GM23338 (cell line): ENCODE results near the gene MTMR3. TPM values are rescaled to one million over a fixed set of nuclear protein-coding genes. Genes with fewer than 3 reads are reported as not detected.

Source experiments
- ATAC-seq: fragments of 200-7000 bp; cut with Tn5 transposase; 3 replicates; pipeline ENCODE4 v1.9.1; 2020
- DNase-seq: peaks from one replicate; pipeline ENCODE4 v3.0.0-alpha.2; 2015; ENCODE audit warnings: low spot score
- H2AFZ ChIP-seq: fragments of 200-600 bp; sonication (generic); 2 replicates; pipeline ENCODE4 v1.8.0; 2016; ENCODE audit warnings: antibody characterized with exemption, mild to moderate bottlenecking, moderate library complexity
- H3F3A ChIP-seq: fragments of 200-600 bp; sonication (generic); replicated peaks from 2 replicates; pipeline ENCODE4 v1.8.0; 2017; ENCODE audit warnings: antibody characterized with exemption, mixed run types, low read depth
- H3K27ac ChIP-seq: fragments of 200-600 bp; sonication (generic); 2 replicates; pipeline ENCODE4 v1.6.1; 2016; ENCODE audit warnings: low read depth
- H3K27me3 ChIP-seq: fragments of 200-600 bp; sonication (generic); 2 replicates; pipeline ENCODE4 v1.8.0; 2016; ENCODE audit warnings: mild to moderate bottlenecking, mixed run types, moderate library complexity; ENCODE audit not compliant: insufficient read depth
- H3K36me3 ChIP-seq: fragments of 200-600 bp; sonication (generic); 2 replicates; pipeline ENCODE4 v1.8.0; 2016; ENCODE audit warnings: mild to moderate bottlenecking; ENCODE audit not compliant: insufficient read depth
- H3K4me1 ChIP-seq: fragments of 200-600 bp; sonication (generic); 2 replicates; pipeline ENCODE4 v1.8.0; 2016; ENCODE audit warnings: mild to moderate bottlenecking, moderate library complexity; ENCODE audit not compliant: insufficient read depth
- H3K4me2 ChIP-seq: fragments of 200-600 bp; sonication (generic); 2 replicates; pipeline ENCODE4 v1.7.1; 2017; ENCODE audit warnings: mixed run types
- H3K4me3 ChIP-seq: fragments of 200-600 bp; sonication (generic); 2 replicates; pipeline ENCODE4 v1.6.1; 2016; ENCODE audit warnings: mixed run types
- H3K79me2 ChIP-seq: fragments of 200-600 bp; sonication (generic); replicated peaks from 2 replicates; pipeline ENCODE4 v1.8.0; 2017; ENCODE audit warnings: mild to moderate bottlenecking; ENCODE audit not compliant: insufficient read depth
- H3K9me2 ChIP-seq: fragments of 200-600 bp; sonication (generic); 2 replicates; pipeline ENCODE4 v1.8.0; 2017; ENCODE audit not compliant: insufficient read depth
- H4K20me1 ChIP-seq: fragments of 200-600 bp; sonication (generic); replicated peaks from 2 replicates; pipeline ENCODE4 v1.8.0; 2017; ENCODE audit warnings: mild to moderate bottlenecking; ENCODE audit not compliant: insufficient read depth
- H3K27ac Mint-ChIP-seq: 2 replicates; pipeline ENCODE4 v1.8.0; 2020; ENCODE audit warnings: inconsistent platforms, mild to moderate bottlenecking, moderate library complexity, mixed read lengths
- H3K27me3 Mint-ChIP-seq: 3 replicates; pipeline ENCODE4 v1.8.0; 2022; ENCODE audit warnings: low read depth, mild to moderate bottlenecking, moderate library complexity, mixed read lengths, inconsistent platforms; ENCODE audit not compliant: insufficient read depth, poor library complexity
- H3K36me3 Mint-ChIP-seq: 3 replicates; pipeline ENCODE4 v1.8.0; 2021; ENCODE audit warnings: low read depth, mild to moderate bottlenecking, inconsistent platforms, moderate library complexity, mixed read lengths
- H3K4me1 Mint-ChIP-seq: 3 replicates; pipeline ENCODE4 v1.8.0; 2020; ENCODE audit warnings: mild to moderate bottlenecking, inconsistent platforms, mixed read lengths
- H3K4me3 Mint-ChIP-seq: 3 replicates; pipeline ENCODE4 v1.8.0; 2021; ENCODE audit warnings: moderate library complexity, mild to moderate bottlenecking, inconsistent platforms, mixed read lengths
- H3K9me3 Mint-ChIP-seq: 3 replicates; pipeline ENCODE4 v1.8.0; 2020; ENCODE audit warnings: moderate library complexity, mild to moderate bottlenecking, inconsistent platforms, mixed read lengths
- CREB1 ChIP-seq: fragments of 250-450 bp; sonication (Bioruptor Pico); IDR thresholded peaks from 2 replicates; pipeline ENCODE4 v1.5.0; 2020; ENCODE audit warnings: low read depth, mild to moderate bottlenecking, moderate library complexity
- CTCF ChIP-seq, 2 experiments: fragments of 200-600 bp in 1 of 2; sonication (generic) in 1 of 2; conservative IDR thresholded peaks; 2 replicates each; pipeline versions ENCODE4 v1.5.1 to v1.6.1; 2016 to 2017; ENCODE audit warnings: antibody characterized with exemption in 2 of 2, low read depth in 2 of 2, mild to moderate bottlenecking in 2 of 2, moderate library complexity in 1 of 2
- ETS1 ChIP-seq: IDR thresholded peaks from 2 replicates; pipeline ENCODE4 v1.6.1; 2016; ENCODE audit warnings: antibody characterized with exemption
- EZH2phosphoT487 ChIP-seq: fragments of 200-600 bp; sonication (generic); IDR thresholded peaks from one replicate; pipeline ENCODE4 v1.8.1; 2018; ENCODE audit warnings: antibody characterized with exemption; ENCODE audit not compliant: unreplicated experiment
- JUNB ChIP-seq: IDR thresholded peaks from one replicate; pipeline ENCODE4 v1.6.1; 2016; ENCODE audit warnings: antibody characterized with exemption; ENCODE audit not compliant: unreplicated experiment
- NANOG ChIP-seq: IDR thresholded peaks from 2 replicates; pipeline ENCODE4 v1.6.1; 2016; ENCODE audit warnings: antibody characterized with exemption, borderline replicate concordance
- POLR2AphosphoS5 ChIP-seq: IDR thresholded peaks from 2 replicates; pipeline ENCODE4 v1.6.1; 2016; ENCODE audit warnings: antibody characterized with exemption, low read depth
- REST ChIP-seq: IDR thresholded peaks from one replicate; pipeline ENCODE4 v1.6.1; 2018; ENCODE audit warnings: antibody characterized with exemption; ENCODE audit not compliant: unreplicated experiment
- STAT1 ChIP-seq: IDR thresholded peaks from one replicate; pipeline ENCODE4 v1.6.1; 2016; ENCODE audit warnings: antibody characterized with exemption; ENCODE audit not compliant: unreplicated experiment
- ZNF114 ChIP-seq: fragments of 250-450 bp; sonication (Bioruptor Pico); IDR thresholded peaks from 2 replicates; pipeline ENCODE4 v1.5.0; 2020; ENCODE audit warnings: mild to moderate bottlenecking, moderate library complexity
- ZNF331 ChIP-seq: fragments of 250-450 bp; sonication (Bioruptor Pico); IDR thresholded peaks from 2 replicates; pipeline ENCODE4 v1.5.0; 2020; ENCODE audit warnings: low read depth, mild to moderate bottlenecking, moderate library complexity
- polyA plus RNA-seq: library from polyadenylated mRNA; unstranded; fragments of >200 nt; fragmentation: Nextera tagmentation; extraction: Ambion mirVana; gene quantifications from 2 replicates; pipeline ENCODE4 v1.2.1, GENCODE V29; 2016
- total RNA-seq: library from RNA; depleted of rRNA; stranded (reverse); fragments of >200 nt; shearing (Covaris generic); gene quantifications from 2 replicates; pipeline ENCODE4 v1.2.3, GENCODE V29; 2014

MTMR3 gene
- total and polyA plus RNA-seq, 2 experiments from 2014 or later: 5.2 to 27.4 TPM

GRCh38 chr22:29940526-29940925, 57.6 kb downstream of the MTMR3 start (continued):
- TF ChIP-seq REST (no peak), CTCF (conservative IDR thresholded peaks at IDR 0.05; ENCODE audit: low read depth in 2 of 2) (no peak)

- H3K27me3 ChIP-seq: no peaks in the 10 kb centered on the region
- H3K4me1 ChIP-seq: peaks cover 44% of the 10 kb centered on the region
- 0 out of 2 replicates have a peak, but pooled peaks cover 4% of the 10 kb centered on the region for H3K36me3 ChIP-seq
- H3K9me2 ChIP-seq: no peaks in the 10 kb centered on the region
- Mint-ChIP-seq H3K27me3 (peaks cover 4% of the 10 kb centered on the region), H3K9me3 (peaks cover 9% of the 10 kb centered on the region), H3K4me1 (peaks cover 43% of the 10 kb centered on the region), H3K36me3 (peaks cover 12% of the 10 kb centered on the region; the same call in 2 of the 3 replicates), H3K27ac (no peak overlapping the region), H3K4me3 (no peak overlapping the region)
- no peak overlapping the region for H2AFZ ChIP-seq
- H3K4me2 ChIP-seq: no peak overlapping the region
- no peaks in the 10 kb centered on the region for H3F3A ChIP-seq
- no peak overlapping the region for H3K27ac ChIP-seq
- H3K4me3 ChIP-seq: no peak overlapping the region
- H4K20me1 ChIP-seq: no peaks in the 10 kb centered on the region
- H3K79me2 ChIP-seq: peaks cover 75% of the 10 kb centered on the region
- ATAC-seq: no peak
- no peak for DNase-seq
- TF ChIP-seq ETS1 (no peak), REST (no peak), STAT1 (no peak), ZNF114 (CRISPR knock-in tag) (no peak), JUNB (no peak), POLR2AphosphoS5 (no peak), ZNF331 (CRISPR knock-in tag) (no peak), CTCF (conservative IDR thresholded peaks at IDR 0.05; ENCODE audit: low read depth in 2 of 2) (no peak), NANOG (no peak), CREB1 (CRISPR knock-in tag) (no peak), EZH2phosphoT487 (no peak)
These were observed 61.4 kb downstream of the MTMR3 start for GRCh38 chr22:29944339-29944738.
